ENCODE results near the gene GNG11. TPM values are rescaled to one million over a fixed set of nuclear protein-coding genes. Genes with fewer than 3 reads are reported as not detected.
"Not testable (repeated sequence)": the region's sequence is repeated elsewhere in the genome, so short reads cannot be mapped to it uniquely, and the experiment has no call there.

The GNG11 gene
- total and polyA plus RNA-seq, 9 donors, result 27.8 to 39.3 (median 31.5) TPM

GRCh38 chr7:93910076-93910994 lies 11.2 kb upstream of the GNG11 start:
- H3K27ac ChIP-seq (ENCODE audit: low read length), result no peak overlapping the region
- DNase-seq, result peak; percentile 41
- WGBS (ENCODE audit: insufficient coverage), result no CpG with 5 or more reads among the region's 3 CpGs

GRCh38 chr7:93911242-93911641 lies 10.3 kb upstream of the GNG11 start:
- H3K27ac ChIP-seq (ENCODE audit: low read length); H3K4me3 ChIP-seq (ENCODE audit: low read length); DNase-seq; H3K36me3 ChIP-seq (ENCODE audit: control insufficient read depth, insufficient read depth, low read length); H3K4me1 ChIP-seq (ENCODE audit: control insufficient read depth, insufficient read depth, low read length); H3K27me3 ChIP-seq (ENCODE audit: control insufficient read depth, insufficient read depth, low read length); H3K9me3 ChIP-seq (replicated peaks; ENCODE audit: control insufficient read depth, low read depth, low read length): not testable (repeated sequence)
- no CpG with 5 or more reads among the region's 3 CpGs for WGBS (ENCODE audit: insufficient coverage)

More at GRCh38 chr7:93910076-93910994, 11.2 kb upstream of the GNG11 start:
- no peaks in the 10 kb centered on the region for H3K27me3 ChIP-seq (ENCODE audit: control insufficient read depth, insufficient read depth, low read length)
- no peaks in the 10 kb centered on the region for H3K4me1 ChIP-seq (ENCODE audit: control insufficient read depth, insufficient read depth, low read length)
- no peaks in the 10 kb centered on the region for H3K9me3 ChIP-seq (replicated peaks; ENCODE audit: control insufficient read depth, low read depth, low read length)
- H3K36me3 ChIP-seq (ENCODE audit: control insufficient read depth, insufficient read depth, low read length), result no peaks in the 10 kb centered on the region
- H3K4me3 ChIP-seq (ENCODE audit: low read length), result no peak overlapping the region

GRCh38 chr7:93911661-93912060 lies 9.9 kb upstream of the GNG11 start:
- not testable (repeated sequence) for H3K4me1 ChIP-seq (ENCODE audit: control insufficient read depth, insufficient read depth, low read length); H3K9me3 ChIP-seq (replicated peaks; ENCODE audit: control insufficient read depth, low read depth, low read length); DNase-seq; H3K36me3 ChIP-seq (ENCODE audit: control insufficient read depth, insufficient read depth, low read length); H3K27me3 ChIP-seq (ENCODE audit: control insufficient read depth, insufficient read depth, low read length); H3K27ac ChIP-seq (ENCODE audit: low read length); H3K4me3 ChIP-seq (ENCODE audit: low read length)

- no peaks in the 10 kb centered on the region for H3K4me1 ChIP-seq (ENCODE audit: control insufficient read depth, insufficient read depth, low read length)
- no peaks in the 10 kb centered on the region for H3K36me3 ChIP-seq (ENCODE audit: control insufficient read depth, insufficient read depth, low read length)
- H3K27me3 ChIP-seq (ENCODE audit: control insufficient read depth, insufficient read depth, low read length), result no peaks in the 10 kb centered on the region
- H3K9me3 ChIP-seq (replicated peaks; ENCODE audit: control insufficient read depth, low read depth, low read length), result no peaks in the 10 kb centered on the region
- no peak for DNase-seq
- H3K4me3 ChIP-seq (ENCODE audit: low read length), result no peak overlapping the region
- H3K27ac ChIP-seq (ENCODE audit: low read length), result no peak overlapping the region
These were observed 8.3 kb upstream of the GNG11 start for GRCh38 chr7:93913197-93913596.

GRCh38 chr7:93914581-93915066 lies 6.9 kb upstream of the GNG11 start:
- DNase-seq, result peak; percentile 49
- Histone ChIP-seq H3K27ac (ENCODE audit: low read length) (no peak overlapping the region), H3K27me3 (ENCODE audit: control insufficient read depth, insufficient read depth, low read length) (no peaks in the 10 kb centered on the region), H3K36me3 (ENCODE audit: control insufficient read depth, insufficient read depth, low read length) (no peaks in the 10 kb centered on the region), H3K9me3 (replicated peaks; ENCODE audit: control insufficient read depth, low read depth, low read length) (no peaks in the 10 kb centered on the region), H3K4me3 (ENCODE audit: low read length) (no peak overlapping the region), H3K4me1 (ENCODE audit: control insufficient read depth, insufficient read depth, low read length) (no peaks in the 10 kb centered on the region)
- 13% methylated on average over 1 of the region's 7 CpGs for WGBS (ENCODE audit: insufficient coverage)

GRCh38 chr7:93915206-93915842 lies 6.2 kb upstream of the GNG11 start:
- not testable (repeated sequence) for H3K4me3 ChIP-seq (ENCODE audit: low read length); H3K36me3 ChIP-seq (ENCODE audit: control insufficient read depth, insufficient read depth, low read length)

GRCh38 chr7:93915888-93916287 lies 5.6 kb upstream of the GNG11 start:
- not testable (repeated sequence) for H3K36me3 ChIP-seq (ENCODE audit: control insufficient read depth, insufficient read depth, low read length); H3K4me3 ChIP-seq (ENCODE audit: low read length); H3K4me1 ChIP-seq (ENCODE audit: control insufficient read depth, insufficient read depth, low read length); H3K27me3 ChIP-seq (ENCODE audit: control insufficient read depth, insufficient read depth, low read length); H3K27ac ChIP-seq (ENCODE audit: low read length); DNase-seq; H3K9me3 ChIP-seq (replicated peaks; ENCODE audit: control insufficient read depth, low read depth, low read length)

More at GRCh38 chr7:93915206-93915842, 6.2 kb upstream of the GNG11 start:
- not testable (repeated sequence) for H3K9me3 ChIP-seq (replicated peaks; ENCODE audit: control insufficient read depth, low read depth, low read length); H3K4me1 ChIP-seq (ENCODE audit: control insufficient read depth, insufficient read depth, low read length); H3K27me3 ChIP-seq (ENCODE audit: control insufficient read depth, insufficient read depth, low read length); DNase-seq; H3K27ac ChIP-seq (ENCODE audit: low read length)
- no CpG with 5 or more reads among the region's 3 CpGs for WGBS (ENCODE audit: insufficient coverage)

GRCh38 chr7:93916315-93916714 lies 5.2 kb upstream of the GNG11 start:
- not testable (repeated sequence) for H3K36me3 ChIP-seq (ENCODE audit: control insufficient read depth, insufficient read depth, low read length); H3K9me3 ChIP-seq (replicated peaks; ENCODE audit: control insufficient read depth, low read depth, low read length); H3K4me3 ChIP-seq (ENCODE audit: low read length); DNase-seq; H3K4me1 ChIP-seq (ENCODE audit: control insufficient read depth, insufficient read depth, low read length); H3K27me3 ChIP-seq (ENCODE audit: control insufficient read depth, insufficient read depth, low read length); H3K27ac ChIP-seq (ENCODE audit: low read length)
- no CpG with 5 or more reads among the region's 4 CpGs for WGBS (ENCODE audit: insufficient coverage)

GRCh38 chr7:93920496-93921182 lies 896 bp upstream of the GNG11 start:
- no CpG with 5 or more reads among the region's 6 CpGs for WGBS (ENCODE audit: insufficient coverage)
- Histone ChIP-seq H3K4me1 (ENCODE audit: control insufficient read depth, insufficient read depth, low read length) (no peaks in the 10 kb centered on the region), H3K27ac (ENCODE audit: low read length) (peak overlapping the region; percentile 99), H3K9me3 (replicated peaks; ENCODE audit: control insufficient read depth, low read depth, low read length) (no peaks in the 10 kb centered on the region), H3K36me3 (ENCODE audit: control insufficient read depth, insufficient read depth, low read length) (no peaks in the 10 kb centered on the region), H3K27me3 (ENCODE audit: control insufficient read depth, insufficient read depth, low read length) (no peaks in the 10 kb centered on the region), H3K4me3 (ENCODE audit: low read length) (peak overlapping the region; percentile 81)
- DNase-seq, result peak; percentile 71

GRCh38 chr7:93921186-93921585 lies 349 bp upstream of the GNG11 start:
- Histone ChIP-seq H3K9me3 (replicated peaks; ENCODE audit: control insufficient read depth, low read depth, low read length) (no peaks in the 10 kb centered on the region), H3K4me1 (ENCODE audit: control insufficient read depth, insufficient read depth, low read length) (no peaks in the 10 kb centered on the region), H3K4me3 (ENCODE audit: low read length) (peak overlapping the region; percentile 81), H3K27ac (ENCODE audit: low read length) (peak overlapping the region; percentile 99), H3K36me3 (ENCODE audit: control insufficient read depth, insufficient read depth, low read length) (no peaks in the 10 kb centered on the region), H3K27me3 (ENCODE audit: control insufficient read depth, insufficient read depth, low read length) (no peaks in the 10 kb centered on the region)
- WGBS (ENCODE audit: insufficient coverage), result no CpG with 5 or more reads among the region's 8 CpGs
- peak; percentile 54 for DNase-seq
